22Rv1 (cell line): Measurements from ENCODE around the gene RNGTT.

Source experiments
- H3K27ac ChIP-seq: fragments of 450-650 bp; 2 replicates; pipeline ENCODE4 v1.5.1; 2017
- CTCF ChIP-seq: fragments of 450-650 bp; IDR thresholded peaks from 2 replicates; pipeline ENCODE4 v1.5.1; 2017; ENCODE audit warnings: mild to moderate bottlenecking
- ZFX ChIP-seq: fragments of 450-650 bp; IDR thresholded peaks from 2 replicates; pipeline ENCODE4 v1.6.1; 2017; ENCODE audit warnings: antibody characterized with exemption, borderline replicate concordance

RNGTT gene

GRCh38 chr6:88567696-88568095, 395.7 kb downstream of the RNGTT start:
- no peak for TF ChIP-seq CTCF
- TF ChIP-seq ZFX, result no peak
- no peak overlapping the region for H3K27ac ChIP-seq

GRCh38 chr6:88566746-88567534, 396.5 kb downstream of the RNGTT start:
- H3K27ac ChIP-seq, result no peak overlapping the region
- TF ChIP-seq CTCF, result no peak
- TF ChIP-seq ZFX, result no peak

- TF ChIP-seq CTCF (no peak), ZFX (no peak)
Measured at GRCh38 chr6:88565836-88566235, 397.6 kb downstream of the RNGTT start.

GRCh38 chr6:88565409-88565811, 398.0 kb downstream of the RNGTT start:
- H3K27ac ChIP-seq, result no peak overlapping the region
- TF ChIP-seq CTCF, result no peak
- no peak for TF ChIP-seq ZFX

More at GRCh38 chr6:88565836-88566235, 397.6 kb downstream of the RNGTT start:
- no peak overlapping the region for H3K27ac ChIP-seq

- TF ChIP-seq CTCF (no peak), ZFX (no peak)
- no peak overlapping the region for H3K27ac ChIP-seq
Measured at GRCh38 chr6:88563277-88563625, 400.2 kb downstream of the RNGTT start.

GRCh38 chr6:88562353-88563276, 400.8 kb downstream of the RNGTT start:
- TF ChIP-seq ZFX (no peak), CTCF (no peak)
- H3K27ac ChIP-seq, result no peak overlapping the region

GRCh38 chr6:88561954-88562315, 401.5 kb downstream of the RNGTT start:
- no peak overlapping the region for H3K27ac ChIP-seq
- TF ChIP-seq ZFX (no peak), CTCF (no peak)
